Mucosa of descending colon (tissue), 3 donors: Measurements from ENCODE around the gene EME2. TPM values are rescaled to one million over a fixed set of nuclear protein-coding genes. Genes with fewer than 3 reads are reported as not detected.
A peak's percentile ranks its signal among the peaks of the same experiment; 100 is the strongest.

ENCODE experiments used
- ATAC-seq: fragments of 200-7000 bp; cut with Tn5 transposase; one replicate; pipeline ENCODE4 v1.9.1; 2020; ENCODE audit warnings: mild to moderate bottlenecking, moderate library complexity
- DNase-seq, 3 donors: peaks; one replicate each; pipeline ENCODE4 v3.0.0-alpha.2; 2020
- H3K36me3 ChIP-seq: fragments of 200-600 bp; one replicate; pipeline ENCODE4 v1.8.0; 2021; ENCODE audit warnings: low read depth, mild to moderate bottlenecking
- H3K4me1 ChIP-seq: fragments of 200-600 bp; one replicate; pipeline ENCODE4 v1.8.0; 2021; ENCODE audit warnings: low read depth, mild to moderate bottlenecking
- H3K4me3 ChIP-seq: fragments of 200-600 bp; one replicate; pipeline ENCODE4 v1.8.0; 2021; ENCODE audit warnings: mild to moderate bottlenecking
- H3K9me3 ChIP-seq: fragments of 200-600 bp; one replicate; pipeline ENCODE4 v1.8.0; 2021; ENCODE audit warnings: mild to moderate bottlenecking
- CTCF ChIP-seq: fragments of 200-600 bp; IDR thresholded peaks from one replicate; pipeline ENCODE4 v1.8.0; 2022; ENCODE audit warnings: antibody characterized with exemption, mild to moderate bottlenecking
- intact Hi-C, 2 donors: fragments of 100-400 bp; cut with DNase I in 1 of 2; cut with micrococcal nuclease in 1 of 2; formaldehyde crosslinking; loops; one replicate each; pipeline versions ENCODE4 v1.11.0 to v1.11.1; 2022; cut with DNase I, micrococcal nuclease
- total RNA-seq, 3 donors: library from RNA; stranded (reverse); fragmentation: NEBNext Ultra II Directional in 2 of 3; extraction: Animal tissue kit (Norgen Biotek cat#: 25700) in 2 of 3; gene quantifications; one replicate each; pipeline versions ENCODE4 v1.2.1 to v1.2.4, GENCODE V29; 2021 to 2023
- donor health status: DM: no; HTN: no; CAD: no; lungs with moderate emphysema.
- donor health status: DM: no; HTN: no; CAD: no.
- donor health status: DM: no; HTN: yes; CAD: no.

EME2 gene
- total RNA-seq, 3 donors from 2014 or later = 18.4 to 43.1 (median 24.7) TPM

DNA sequence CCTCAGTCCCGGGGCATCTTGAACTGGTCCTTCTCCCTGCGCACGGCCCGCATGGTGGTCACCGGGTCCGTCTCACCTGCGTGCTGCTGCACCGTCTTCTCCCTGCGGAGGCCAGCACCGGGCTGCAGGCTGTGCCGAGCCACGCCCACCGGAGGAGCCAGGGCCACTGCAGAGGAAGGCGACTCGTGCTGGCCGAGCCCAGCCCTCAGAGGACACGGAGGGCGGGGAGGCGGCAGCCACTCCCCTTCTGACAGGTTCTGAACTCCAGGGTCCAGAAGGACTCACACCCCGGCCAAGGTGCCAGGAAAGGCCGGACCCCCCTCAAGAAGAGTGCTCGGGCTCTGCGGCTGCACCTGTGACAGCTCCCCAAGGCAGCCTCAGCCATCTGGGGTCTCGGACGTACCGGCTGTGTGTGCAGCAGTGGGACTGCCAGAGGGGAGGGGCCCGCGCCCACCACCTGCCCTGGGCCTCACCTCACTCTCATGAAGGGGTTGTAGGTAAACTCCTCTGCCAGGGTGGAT lies 36.7 kb downstream of the EME2 start:
- no peaks in the 10 kb centered on the region for H3K4me1 ChIP-seq
- DNase-seq (peak in 2 of 3 donors; percentile 51 to 54), ATAC-seq (peak; percentile 63)
- no peaks in the 10 kb centered on the region for H3K36me3 ChIP-seq
- TF ChIP-seq CTCF = no peak
- H3K9me3 ChIP-seq = no peaks in the 10 kb centered on the region
- intact Hi-C loops = no loop called here
- H3K4me3 ChIP-seq = no peak overlapping the region

DNA sequence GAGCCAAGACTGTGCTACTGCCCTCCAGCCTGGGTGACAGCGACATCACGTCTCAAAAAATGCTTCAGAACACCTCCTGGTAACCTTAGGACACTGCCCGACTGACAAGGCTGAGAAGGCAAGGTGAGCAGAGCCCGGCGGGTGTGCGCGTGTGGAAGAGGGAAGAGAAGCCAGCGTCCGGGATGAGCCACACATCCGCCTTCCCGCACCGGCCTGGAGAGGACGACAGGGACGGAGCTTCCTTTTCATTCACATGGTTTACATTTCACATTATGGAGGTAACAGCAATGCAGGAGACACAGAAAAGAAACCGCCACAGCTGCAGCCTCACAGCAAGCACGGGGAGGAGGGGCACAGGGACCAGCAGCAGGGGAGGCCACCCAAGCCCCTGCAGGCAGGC lies 37.5 kb downstream of the EME2 start:
- ATAC-seq = no peak
- intact Hi-C loops = no loop called here
- Histone ChIP-seq H3K36me3 (no peaks in the 10 kb centered on the region), H3K4me3 (no peak overlapping the region), H3K4me1 (no peaks in the 10 kb centered on the region), H3K9me3 (no peaks in the 10 kb centered on the region)
- DNase-seq = no peak
- TF ChIP-seq CTCF = no peak

DNA sequence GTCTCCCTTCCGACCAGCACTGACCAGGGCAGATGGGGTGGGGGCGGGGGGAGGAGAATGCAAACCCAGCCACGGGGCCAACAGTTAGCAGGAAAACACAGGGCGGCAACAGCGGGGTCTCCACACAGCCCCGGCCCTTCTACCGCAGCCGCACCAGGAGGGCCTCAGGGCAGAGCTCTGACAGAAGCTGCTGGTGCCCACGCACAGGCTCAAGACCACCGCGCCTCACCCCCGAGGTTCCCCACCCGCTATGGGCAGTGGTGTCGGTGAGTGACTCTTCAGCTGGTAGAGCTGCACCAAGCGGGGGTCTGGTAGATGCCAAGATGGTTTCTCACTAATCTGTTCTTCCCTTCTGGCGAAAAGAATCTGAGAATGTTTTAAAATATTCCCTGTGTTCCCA lies 37.9 kb downstream of the EME2 start:
- no peak for TF ChIP-seq CTCF
- no peak for ATAC-seq
- Histone ChIP-seq H3K9me3 (no peaks in the 10 kb centered on the region), H3K36me3 (no peaks in the 10 kb centered on the region), H3K4me1 (no peaks in the 10 kb centered on the region), H3K4me3 (no peak overlapping the region)
- intact Hi-C loops = no loop called here
- DNase-seq = no peak

GRCh38 chr16:1812732-1813163 lies 40.1 kb downstream of the EME2 start:
- peak; percentile 76 to 80 (median 79) for DNase-seq
- Histone ChIP-seq H3K4me1 (no peaks in the 10 kb centered on the region), H3K9me3 (no peaks in the 10 kb centered on the region), H3K4me3 (no peak overlapping the region), H3K36me3 (peaks cover 5% of the 10 kb centered on the region)
- intact Hi-C loops = no loop called here
- peak; percentile 37 for TF ChIP-seq CTCF
- ATAC-seq = peak; percentile 96

DNA sequence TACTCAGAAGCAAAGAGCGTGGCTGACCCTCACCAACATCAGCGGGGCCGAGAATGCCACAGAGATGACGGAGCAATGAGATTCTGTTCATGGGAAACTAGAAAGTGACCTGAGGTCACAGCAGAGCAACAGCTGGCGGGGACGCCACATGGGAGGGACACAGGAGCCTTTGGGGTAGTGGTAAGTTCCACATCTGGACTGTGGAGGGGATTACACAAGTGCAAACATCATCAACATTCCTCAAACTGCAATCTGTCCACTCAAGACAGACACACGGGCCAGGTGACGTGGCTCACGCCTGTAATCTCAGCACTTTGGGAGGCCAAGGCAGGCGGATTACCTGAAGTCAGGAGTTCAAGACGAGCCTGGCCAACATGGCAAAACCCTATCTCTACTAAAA lies 42.9 kb downstream of the EME2 start:
- no peaks in the 10 kb centered on the region for H3K4me1 ChIP-seq
- TF ChIP-seq CTCF = no peak
- DNase-seq = no peak
- intact Hi-C loops = no loop called here
- H3K9me3 ChIP-seq = no peaks in the 10 kb centered on the region
- no peak overlapping the region for H3K4me3 ChIP-seq
- H3K36me3 ChIP-seq = peaks cover 5% of the 10 kb centered on the region
- no peak for ATAC-seq
